ENCODE results near the gene FLYWCH2. TPM values are rescaled to one million over a fixed set of nuclear protein-coding genes. Genes with fewer than 3 reads are reported as not detected.
A peak's percentile ranks its signal among the peaks of the same experiment; 100 is the strongest.

The FLYWCH2 gene
- total and polyA plus RNA-seq, 3 experiments from 2014 or later: 24.0 to 27.2 (median 24.7) TPM

DNA sequence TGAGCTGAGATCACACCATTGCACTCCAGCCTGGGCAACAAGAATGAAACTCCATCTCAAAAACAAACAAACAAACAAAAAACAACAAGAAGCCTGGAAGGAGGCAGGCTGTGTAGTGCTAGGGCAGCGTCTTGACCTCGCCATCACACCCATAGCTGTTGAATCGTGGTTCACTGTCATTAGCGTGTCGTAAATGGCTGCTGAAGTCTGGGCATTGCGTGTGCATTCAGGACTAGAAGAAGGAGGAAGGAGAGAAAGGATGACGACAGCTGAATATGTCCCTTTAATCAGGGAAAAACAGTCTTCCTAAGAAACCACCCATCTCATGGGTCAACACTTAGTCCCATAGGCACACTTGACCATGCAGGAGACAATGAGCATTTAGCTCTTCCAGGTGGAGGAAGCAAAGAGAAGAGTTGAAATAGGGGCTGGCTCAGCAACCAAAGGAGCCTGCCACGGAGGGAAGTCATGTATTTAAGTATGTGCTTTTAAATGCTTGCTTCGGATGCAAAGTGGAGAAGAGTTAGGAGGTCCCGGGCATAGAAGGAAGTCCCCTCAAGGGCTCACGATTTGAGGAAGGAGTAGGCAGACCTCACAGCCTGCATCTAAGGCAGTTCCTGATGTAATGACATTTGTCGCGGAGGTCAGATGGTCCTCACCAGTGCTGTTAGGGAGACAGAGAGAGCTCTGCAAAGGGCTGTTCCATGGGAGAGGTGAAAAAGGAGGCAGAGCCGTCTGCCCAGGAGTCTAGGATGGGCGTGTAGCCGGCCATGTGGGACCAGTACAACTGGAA is 33.9 kb upstream of the FLYWCH2 start:
- POLR2A ChIA-PET: no interaction called here

DNA sequence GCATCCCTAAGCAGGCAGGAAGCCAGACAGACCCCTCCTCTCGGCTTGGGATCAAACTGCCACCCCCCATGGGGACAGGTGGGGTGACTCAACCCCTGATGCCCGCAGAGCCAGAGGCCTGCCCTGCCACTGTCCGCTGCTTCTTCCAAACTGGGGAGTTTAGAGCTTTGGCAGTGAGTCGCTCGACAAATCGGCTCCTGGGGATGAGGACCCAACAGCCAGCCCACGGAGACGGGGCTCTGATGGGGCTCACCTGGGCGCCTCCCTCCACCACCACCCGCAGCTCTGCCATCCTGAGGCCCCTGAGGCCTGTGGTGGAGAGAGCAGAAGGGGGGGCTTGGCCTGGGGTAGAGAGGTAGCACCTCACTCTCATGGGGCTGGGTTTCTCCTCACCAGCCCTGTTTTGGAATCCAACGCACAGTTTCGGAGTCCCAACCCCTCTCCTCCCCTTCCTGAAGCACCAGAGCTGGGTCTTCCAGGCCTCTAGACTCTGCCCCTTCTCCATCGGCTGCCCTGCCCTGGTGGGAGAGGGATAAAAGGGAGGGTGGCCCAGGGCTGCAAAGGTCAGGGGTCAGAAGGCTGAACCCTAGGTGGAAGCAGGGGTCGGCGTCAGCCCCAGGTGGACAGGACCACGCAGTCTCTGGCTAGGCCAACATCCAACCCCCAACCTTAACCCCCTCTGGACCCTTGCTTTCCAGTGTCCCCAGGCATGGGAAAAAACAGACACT is 30.8 kb upstream of the FLYWCH2 start:
- Mint-ChIP-seq H3K4me3 (no peak overlapping the region), H3K36me3 (peaks cover 0 to 13% (median 7%) of the 10 kb centered on the region in 3 donors), H3K27ac (no peak overlapping the region), H3K9me3 (peaks cover 4 to 10% (median 7%) of the 10 kb centered on the region in 5 donors), H3K4me1 (peaks cover under 1 to 8% (median under 1%) of the 10 kb centered on the region in 3 donors), H3K27me3 (peaks cover 0 to 8% of the 10 kb centered on the region in 2 donors)
- H3K36me3 ChIP-seq (ENCODE audit: insufficient read depth, low read length): no peaks in the 10 kb centered on the region
- CTCF ChIA-PET: no interaction called here
- no peak overlapping the region for H3K27ac ChIP-seq (ENCODE audit: low read depth, low read length)
- DNase-seq: no peak
- POLR2A ChIA-PET: no interaction called here
- no peaks in the 10 kb centered on the region for H3K27me3 ChIP-seq (ENCODE audit: insufficient read depth, low read length, poor library complexity, severe bottlenecking)
- H3K4me1 ChIP-seq (ENCODE audit: insufficient read depth, low read length): no peaks in the 10 kb centered on the region
- no peaks in the 10 kb centered on the region for H3K9me3 ChIP-seq (ENCODE audit: low read length)
- H3K4me3 ChIP-seq (ENCODE audit: low read length): no peak overlapping the region

More for the DNA sequence above, 33.9 kb upstream of the FLYWCH2 start:
- Mint-ChIP-seq H3K4me1 (peaks cover 26 to 32% (median 27%) of the 10 kb centered on the region in 3 donors), H3K9me3 (peaks cover 0 to 2% (median 2%) of the 10 kb centered on the region in 5 donors), H3K27me3 (peaks cover 1 to 8% of the 10 kb centered on the region in 2 donors), H3K36me3 (peaks cover 0 to 2% (median 2%) of the 10 kb centered on the region in 3 donors), H3K27ac (peak overlapping the region in 2 of 8 donors; percentile 14 to 84), H3K4me3 (no peak overlapping the region)
- Histone ChIP-seq H3K9me3 (ENCODE audit: low read length) (no peaks in the 10 kb centered on the region), H3K36me3 (ENCODE audit: insufficient read depth, low read length) (no peaks in the 10 kb centered on the region), H3K27ac (ENCODE audit: low read depth, low read length) (no peak overlapping the region), H3K4me3 (ENCODE audit: low read length) (no peak overlapping the region), H3K4me1 (ENCODE audit: insufficient read depth, low read length) (no peaks in the 10 kb centered on the region), H3K27me3 (ENCODE audit: insufficient read depth, low read length, poor library complexity, severe bottlenecking) (no peaks in the 10 kb centered on the region)
- CTCF ChIA-PET: no interaction called here
- no peak for DNase-seq

DNA sequence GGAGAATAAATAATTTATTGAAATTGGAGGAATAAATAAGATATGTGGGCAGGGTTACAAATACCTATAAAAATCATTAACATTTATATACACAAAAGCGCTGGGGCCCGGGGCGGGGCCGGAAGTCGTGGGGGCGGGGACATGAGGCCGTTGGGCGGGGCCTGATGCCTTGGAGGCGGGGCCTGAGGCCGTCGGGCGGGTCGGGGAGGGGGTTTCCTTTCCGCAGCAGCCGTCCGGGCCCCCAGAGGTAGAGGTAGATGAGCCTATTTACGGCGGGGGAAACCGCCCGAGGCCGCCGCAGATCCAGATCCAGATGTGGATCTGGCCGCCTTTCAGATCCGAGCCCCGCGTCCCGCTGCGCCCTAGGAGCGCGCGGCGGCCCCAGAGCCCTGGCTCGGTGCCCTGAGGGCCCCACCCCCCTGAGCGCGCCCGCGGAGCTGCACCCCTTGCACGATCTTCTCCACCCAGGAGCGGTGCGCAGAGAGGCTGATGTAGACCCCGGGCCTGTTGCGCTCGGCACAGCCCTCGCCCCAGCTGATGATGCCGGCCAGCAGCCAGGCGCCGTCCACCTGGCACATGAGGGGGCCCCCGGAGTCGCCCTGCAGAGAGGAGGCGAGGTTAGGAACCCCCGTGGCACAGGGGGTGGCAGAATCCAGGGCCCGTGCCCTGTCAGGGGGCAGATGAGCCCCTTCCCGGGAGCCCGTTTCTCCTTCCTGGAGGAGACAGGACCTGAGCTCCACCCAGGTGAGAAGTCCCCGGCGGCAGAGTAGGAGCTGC is 30.1 kb upstream of the FLYWCH2 start:
- DNase-seq: no peak
- H3K4me1 Mint-ChIP-seq: peaks cover 4 to 12% (median 5%) of the 10 kb centered on the region in 3 donors
- POLR2A ChIA-PET: no interaction called here

DNA sequence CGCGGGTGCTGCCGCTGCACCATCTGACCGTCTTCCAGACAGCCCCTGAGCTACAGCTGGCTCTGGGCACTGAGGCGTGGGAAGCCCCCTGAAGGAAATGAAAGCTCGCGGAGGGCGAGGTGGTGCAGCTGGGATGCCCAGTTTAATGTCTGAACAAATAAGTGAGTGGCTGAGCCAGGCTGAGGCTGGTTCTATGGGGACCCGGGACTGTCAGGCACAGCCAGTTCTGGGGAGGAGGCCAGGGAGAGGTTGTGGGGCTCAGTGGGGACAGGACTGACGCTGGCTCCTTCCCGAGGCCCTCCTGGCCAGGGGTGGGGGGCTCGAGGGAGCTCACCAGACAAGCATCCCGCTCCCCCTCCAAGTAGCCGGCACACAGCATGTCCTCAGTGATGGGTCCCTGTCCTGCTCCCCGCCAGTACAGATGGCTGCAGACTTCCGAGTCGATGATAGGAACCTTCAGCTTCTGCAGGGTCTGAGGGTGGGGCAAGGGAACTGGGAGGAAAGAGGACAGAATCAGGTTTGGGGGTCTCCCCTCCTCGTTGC is 29.4 kb upstream of the FLYWCH2 start:
- peaks cover 0 to 12% of the 10 kb centered on the region in 2 donors for H3K27me3 Mint-ChIP-seq
- H3K27me3 ChIP-seq (ENCODE audit: insufficient read depth, low read length, poor library complexity, severe bottlenecking): no peaks in the 10 kb centered on the region
- POLR2A ChIA-PET: no interaction called here
- peaks cover 4 to 12% (median 5%) of the 10 kb centered on the region in 3 donors for H3K4me1 Mint-ChIP-seq
- no peaks in the 10 kb centered on the region for H3K36me3 ChIP-seq (ENCODE audit: insufficient read depth, low read length)
- DNase-seq: no peak
- H3K27ac Mint-ChIP-seq: no peak overlapping the region
- H3K4me3 Mint-ChIP-seq: no peak overlapping the region
- no peaks in the 10 kb centered on the region for H3K9me3 ChIP-seq (ENCODE audit: low read length)
- H3K27ac ChIP-seq (ENCODE audit: low read depth, low read length): no peak overlapping the region
- no peak overlapping the region for H3K4me3 ChIP-seq (ENCODE audit: low read length)
- H3K9me3 Mint-ChIP-seq: peaks cover 4 to 10% (median 7%) of the 10 kb centered on the region in 5 donors
- H3K4me1 ChIP-seq (ENCODE audit: insufficient read depth, low read length): peaks cover 12% of the 10 kb centered on the region
- CTCF ChIA-PET: interaction anchor here (1.3 kb wide), 3 partner anchors 8 to 15 kb away, joined by 6 to 7 read pairs (median 6); no protein-coding TSS in a partner anchor
- peaks cover 0 to 13% (median 9%) of the 10 kb centered on the region in 3 donors for H3K36me3 Mint-ChIP-seq

More for the DNA sequence above, 30.1 kb upstream of the FLYWCH2 start:
- Histone ChIP-seq H3K36me3 (ENCODE audit: insufficient read depth, low read length) (no peaks in the 10 kb centered on the region), H3K4me3 (ENCODE audit: low read length) (no peak overlapping the region), H3K4me1 (ENCODE audit: insufficient read depth, low read length) (peaks cover 6% of the 10 kb centered on the region), H3K27me3 (ENCODE audit: insufficient read depth, low read length, poor library complexity, severe bottlenecking) (no peaks in the 10 kb centered on the region), H3K27ac (ENCODE audit: low read depth, low read length) (no peak overlapping the region), H3K9me3 (ENCODE audit: low read length) (no peaks in the 10 kb centered on the region)
- CTCF ChIA-PET: interaction anchor here (1.3 kb wide), 1 partner anchor 14 kb away, joined by 6 read pairs; no protein-coding TSS in a partner anchor
- Mint-ChIP-seq H3K36me3 (peaks cover 0 to 13% (median 9%) of the 10 kb centered on the region in 3 donors), H3K27ac (no peak overlapping the region), H3K4me3 (no peak overlapping the region), H3K27me3 (peaks cover 0 to 12% of the 10 kb centered on the region in 2 donors), H3K9me3 (peaks cover 4 to 10% (median 7%) of the 10 kb centered on the region in 5 donors)

DNA sequence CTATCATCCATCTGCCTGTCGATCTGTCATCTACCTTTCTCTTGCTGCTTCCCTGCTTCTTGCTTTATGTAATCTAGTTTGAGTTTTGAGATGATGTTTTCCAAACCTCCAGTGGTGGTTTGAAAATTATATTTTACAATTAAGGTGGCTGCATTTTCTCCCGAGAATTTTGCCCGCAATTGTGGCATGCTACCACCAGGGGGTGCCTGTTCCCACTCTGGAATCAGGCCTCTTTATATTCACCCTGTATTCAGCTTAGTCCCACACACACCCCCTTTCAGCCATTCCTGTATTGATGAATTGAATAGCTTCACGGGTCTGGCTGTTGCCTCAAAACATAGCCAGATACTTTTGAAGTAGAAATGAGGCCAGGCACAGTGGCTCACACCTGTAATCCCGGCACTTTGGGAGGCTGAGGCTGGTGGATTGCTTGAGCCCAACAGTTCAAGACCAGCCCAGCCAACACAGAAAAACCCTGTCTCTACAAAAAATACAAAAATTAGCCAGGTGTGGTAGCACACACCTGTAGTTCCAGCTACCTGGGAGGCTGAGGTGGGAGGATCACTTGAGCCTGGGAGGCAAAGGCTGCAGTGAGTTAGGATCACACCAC is 28.2 kb upstream of the FLYWCH2 start:
- Histone ChIP-seq H3K9me3 (ENCODE audit: low read length) (no peaks in the 10 kb centered on the region), H3K4me3 (ENCODE audit: low read length) (no peak overlapping the region), H3K4me1 (ENCODE audit: insufficient read depth, low read length) (peaks cover 16% of the 10 kb centered on the region), H3K36me3 (ENCODE audit: insufficient read depth, low read length) (no peaks in the 10 kb centered on the region), H3K27ac (ENCODE audit: low read depth, low read length) (no peak overlapping the region), H3K27me3 (ENCODE audit: insufficient read depth, low read length, poor library complexity, severe bottlenecking) (no peaks in the 10 kb centered on the region)
- Mint-ChIP-seq H3K9me3 (peaks cover 4 to 10% (median 7%) of the 10 kb centered on the region in 5 donors), H3K36me3 (peaks cover 0 to 13% (median 9%) of the 10 kb centered on the region in 3 donors), H3K27me3 (peaks cover 0 to 4% of the 10 kb centered on the region in 2 donors), H3K4me1 (peaks cover 4 to 12% (median 5%) of the 10 kb centered on the region in 3 donors), H3K4me3 (no peak overlapping the region), H3K27ac (peak overlapping the region in 2 of 8 donors; percentile 24 to 41)
- POLR2A ChIA-PET: no interaction called here
- CTCF ChIA-PET: interaction anchor here (0.5 to 1.3 kb wide), 3 partner anchors 9 to 42 kb away, joined by 3 to 7 read pairs (median 6); no protein-coding TSS in a partner anchor
- no peak for DNase-seq

DNA sequence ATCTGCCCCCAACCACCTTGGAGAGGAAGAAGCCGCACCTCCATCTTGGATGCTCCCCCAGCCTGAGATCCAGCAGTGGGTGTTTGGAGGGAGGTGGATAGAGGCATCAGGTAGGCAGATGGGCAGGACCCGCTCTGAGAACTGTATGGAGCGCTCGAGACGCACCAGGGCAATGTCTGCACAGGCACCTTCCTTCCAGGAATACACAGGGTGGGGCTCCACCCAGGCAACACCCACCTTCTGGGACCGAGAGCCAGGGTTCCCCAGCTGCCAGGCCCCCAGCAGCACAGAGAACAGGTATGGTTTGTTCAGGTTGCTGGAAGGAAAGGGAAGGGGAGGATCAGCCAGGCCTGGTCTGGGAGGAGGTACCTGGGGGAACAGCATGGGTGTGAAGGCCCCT is 27.5 kb upstream of the FLYWCH2 start:
- peaks cover 4 to 10% (median 7%) of the 10 kb centered on the region in 5 donors for H3K9me3 Mint-ChIP-seq
- POLR2A ChIA-PET: no interaction called here
- H3K36me3 Mint-ChIP-seq: peaks cover 0 to 13% (median 9%) of the 10 kb centered on the region in 3 donors

More for the DNA sequence above, 27.5 kb upstream of the FLYWCH2 start:
- peaks cover 5 to 8% of the 10 kb centered on the region in 2 donors for H3K27me3 Mint-ChIP-seq
- H3K27me3 ChIP-seq (ENCODE audit: insufficient read depth, low read length, poor library complexity, severe bottlenecking): no peaks in the 10 kb centered on the region
- no peaks in the 10 kb centered on the region for H3K9me3 ChIP-seq (ENCODE audit: low read length)
- no peak overlapping the region for H3K27ac ChIP-seq (ENCODE audit: low read depth, low read length)
- H3K27ac Mint-ChIP-seq: peak overlapping the region in 3 of 8 donors; percentile 17 to 51 (median 24)
- no peak for DNase-seq
- no peak overlapping the region for H3K4me3 Mint-ChIP-seq
- CTCF ChIA-PET: interaction anchor here (1.7 kb wide), 1 partner anchor 12 kb away, joined by 11 read pairs; no protein-coding TSS in a partner anchor
- H3K4me3 ChIP-seq (ENCODE audit: low read length): no peak overlapping the region
- H3K4me1 Mint-ChIP-seq: peaks cover 4 to 12% (median 5%) of the 10 kb centered on the region in 3 donors
- peaks cover 16% of the 10 kb centered on the region for H3K4me1 ChIP-seq (ENCODE audit: insufficient read depth, low read length)
- H3K36me3 ChIP-seq (ENCODE audit: insufficient read depth, low read length): no peaks in the 10 kb centered on the region

Data from CD8-positive, alpha-beta memory T cell (primary cell).